GM12891 (cell line): ENCODE data around the gene CFAP77.

Experiments
- DNase-seq: peaks from one replicate; pipeline ENCODE4 v3.0.0; 2011; ENCODE audit warnings: low spot score; ENCODE audit not compliant: insufficient read length
- FAIRE-seq: peaks from 2 replicates; lab custom pipeline; 2011; peaks lifted over from hg19 to GRCh38; lab: Jason Lieb, UNC
- PAX5 ChIP-seq: IDR thresholded peaks from 2 replicates; pipeline ENCODE4 v1.6.1; 2011; ENCODE audit warnings: low read length, moderate library complexity, mild to moderate bottlenecking; ENCODE audit not compliant: insufficient read depth, severe bottlenecking
- POLR2A ChIP-seq: IDR thresholded peaks from 2 replicates; pipeline ENCODE4 v1.6.1; 2011; ENCODE audit warnings: low read depth, low read length, control low read depth
- POLR2AphosphoS5 ChIP-seq: IDR thresholded peaks from 2 replicates; pipeline ENCODE4 v1.6.1; 2011; ENCODE audit warnings: low read depth, low read length, control low read depth
- POU2F2 ChIP-seq: IDR thresholded peaks from 2 replicates; pipeline ENCODE4 v1.6.1; 2011; ENCODE audit warnings: low read depth, mild to moderate bottlenecking, control low read depth, low read length, moderate library complexity
- SPI1 ChIP-seq: IDR thresholded peaks from 2 replicates; pipeline ENCODE4 v1.6.1; 2011; ENCODE audit warnings: low read depth, low read length, control low read depth
- TAF1 ChIP-seq: IDR thresholded peaks from 2 replicates; pipeline ENCODE4 v1.6.1; 2011; ENCODE audit warnings: low read depth, low read length, control low read depth

CFAP77 gene

GRCh38 chr9:132517815-132518550 lies 108.0 kb downstream of the CFAP77 start:
- TF ChIP-seq TAF1 (no peak), PAX5 (no peak), POLR2A (no peak), SPI1 (no peak), POLR2AphosphoS5 (no peak), POU2F2 (no peak)
- DNase-seq (no peak), FAIRE-seq (no peak)

- DNase-seq (no peak), FAIRE-seq (no peak)
- no peak for TF ChIP-seq POLR2A
- no peak for TF ChIP-seq SPI1
- TF ChIP-seq TAF1, result no peak
- no peak for TF ChIP-seq PAX5
- TF ChIP-seq POLR2AphosphoS5, result no peak
- no peak for TF ChIP-seq POU2F2
Observed at GRCh38 chr9:132518626-132519025, 108.6 kb downstream of the CFAP77 start.

GRCh38 chr9:132519033-132519432 lies 109.0 kb downstream of the CFAP77 start:
- FAIRE-seq (no peak), DNase-seq (no peak)
- TF ChIP-seq POU2F2 (no peak), POLR2AphosphoS5 (no peak), POLR2A (no peak), SPI1 (no peak), PAX5 (no peak), TAF1 (no peak)

GRCh38 chr9:132520612-132521011 lies 110.6 kb downstream of the CFAP77 start:
- FAIRE-seq (no peak), DNase-seq (no peak)
- TF ChIP-seq POU2F2 (no peak), PAX5 (no peak), TAF1 (no peak), POLR2A (no peak), SPI1 (no peak), POLR2AphosphoS5 (no peak)

GRCh38 chr9:132525308-132526023 lies 115.5 kb downstream of the CFAP77 start:
- FAIRE-seq, result peak; percentile 9
- no peak for TF ChIP-seq POU2F2
- TF ChIP-seq POLR2AphosphoS5, result no peak
- TF ChIP-seq TAF1, result no peak
- TF ChIP-seq POLR2A, result no peak
- no peak for TF ChIP-seq PAX5
- TF ChIP-seq SPI1, result no peak

GRCh38 chr9:132531195-132531594 lies 121.2 kb downstream of the CFAP77 start:
- TF ChIP-seq SPI1 (no peak), POU2F2 (no peak), TAF1 (no peak), POLR2A (no peak), POLR2AphosphoS5 (no peak), PAX5 (no peak)
- FAIRE-seq (no peak), DNase-seq (no peak)

More at GRCh38 chr9:132525308-132526023, 115.5 kb downstream of the CFAP77 start:
- no peak for DNase-seq

- TF ChIP-seq PAX5 (no peak), POLR2AphosphoS5 (no peak), POLR2A (no peak), SPI1 (no peak), TAF1 (no peak)
- DNase-seq, result no peak
- no peak for FAIRE-seq
Observed at GRCh38 chr9:132531710-132532570, 121.9 kb downstream of the CFAP77 start.

- no peak for TF ChIP-seq PAX5
- no peak for TF ChIP-seq POU2F2
- TF ChIP-seq SPI1, result no peak
- TF ChIP-seq POLR2AphosphoS5, result no peak
- no peak for TF ChIP-seq TAF1
- no peak for TF ChIP-seq POLR2A
- no peak for FAIRE-seq
Observed at GRCh38 chr9:132534832-132535231, 124.8 kb downstream of the CFAP77 start.

More at GRCh38 chr9:132534832-132535231, 124.8 kb downstream of the CFAP77 start:
- no peak for DNase-seq
